ENCODE measurements around the gene TFEB.

The TFEB gene

GRCh38 chr6:41682056-41682477, 53.3 kb downstream of the TFEB start:
- no peak overlapping the region for H3K4me3 ChIP-seq (ENCODE audit: insufficient read depth, low read depth, low read length)
- peaks cover 13% of the 10 kb centered on the region for H3K27me3 ChIP-seq (ENCODE audit: control insufficient read depth, insufficient read depth, low read length, poor library complexity, severe bottlenecking)
- 9 to 12% methylated on average over 8 of the region's 9 CpGs for WGBS, 2 experiments
- peaks cover 22% of the 10 kb centered on the region for H3K4me1 ChIP-seq (ENCODE audit: control insufficient read depth, insufficient read depth, low read length)
- no peaks in the 10 kb centered on the region for H3K9me3 ChIP-seq (ENCODE audit: control insufficient read depth, low read length)
- H3K27ac ChIP-seq (ENCODE audit: insufficient read depth, low read depth, low read length, poor library complexity, severe bottlenecking), result no peak overlapping the region
- no peaks in the 10 kb centered on the region for H3K36me3 ChIP-seq (ENCODE audit: control insufficient read depth, insufficient read depth, low read length)

- Histone ChIP-seq H3K36me3 (ENCODE audit: control insufficient read depth, insufficient read depth, low read length) (no peaks in the 10 kb centered on the region), H3K27ac (ENCODE audit: insufficient read depth, low read depth, low read length, poor library complexity, severe bottlenecking) (no peak overlapping the region), H3K4me1 (ENCODE audit: control insufficient read depth, insufficient read depth, low read length) (peaks cover 26% of the 10 kb centered on the region), H3K9me3 (ENCODE audit: control insufficient read depth, low read length) (no peaks in the 10 kb centered on the region), H3K27me3 (ENCODE audit: control insufficient read depth, insufficient read depth, low read length, poor library complexity, severe bottlenecking) (peaks cover 15% of the 10 kb centered on the region), H3K4me3 (ENCODE audit: insufficient read depth, low read depth, low read length) (no peak overlapping the region)
- WGBS, 2 experiments, result 67 to 72% methylated on average over 11 of the region's 11 CpGs
Measured at GRCh38 chr6:41680182-41680965, 55.0 kb downstream of the TFEB start.

- Histone ChIP-seq H3K4me3 (ENCODE audit: insufficient read depth, low read depth, low read length) (no peak overlapping the region), H3K36me3 (ENCODE audit: control insufficient read depth, insufficient read depth, low read length) (no peaks in the 10 kb centered on the region), H3K27me3 (ENCODE audit: control insufficient read depth, insufficient read depth, low read length, poor library complexity, severe bottlenecking) (peaks cover 15% of the 10 kb centered on the region), H3K4me1 (ENCODE audit: control insufficient read depth, insufficient read depth, low read length) (peaks cover 26% of the 10 kb centered on the region), H3K9me3 (ENCODE audit: control insufficient read depth, low read length) (no peaks in the 10 kb centered on the region), H3K27ac (ENCODE audit: insufficient read depth, low read depth, low read length, poor library complexity, severe bottlenecking) (no peak overlapping the region)
- 89 to 94% methylated on average over 5 of the region's 9 CpGs for WGBS, 2 experiments
Measured at GRCh38 chr6:41679696-41680095, 55.7 kb downstream of the TFEB start.

- Histone ChIP-seq H3K9me3 (ENCODE audit: control insufficient read depth, low read length) (no peaks in the 10 kb centered on the region), H3K27ac (ENCODE audit: insufficient read depth, low read depth, low read length, poor library complexity, severe bottlenecking) (no peak overlapping the region), H3K27me3 (ENCODE audit: control insufficient read depth, insufficient read depth, low read length, poor library complexity, severe bottlenecking) (peaks cover 15% of the 10 kb centered on the region), H3K4me3 (ENCODE audit: insufficient read depth, low read depth, low read length) (no peak overlapping the region), H3K4me1 (ENCODE audit: control insufficient read depth, insufficient read depth, low read length) (peaks cover 20% of the 10 kb centered on the region), H3K36me3 (ENCODE audit: control insufficient read depth, insufficient read depth, low read length) (no peaks in the 10 kb centered on the region)
- whole genome bisulfite sequencing, 2 experiments, result 79 to 82% methylated on average over 8 of the region's 8 CpGs
Measured at GRCh38 chr6:41678511-41679084, 56.8 kb downstream of the TFEB start.

GRCh38 chr6:41677124-41677921, 58.1 kb downstream of the TFEB start:
- Histone ChIP-seq H3K36me3 (ENCODE audit: control insufficient read depth, insufficient read depth, low read length) (no peaks in the 10 kb centered on the region), H3K27me3 (ENCODE audit: control insufficient read depth, insufficient read depth, low read length, poor library complexity, severe bottlenecking) (peaks cover 5% of the 10 kb centered on the region), H3K4me3 (ENCODE audit: insufficient read depth, low read depth, low read length) (no peak overlapping the region), H3K27ac (ENCODE audit: insufficient read depth, low read depth, low read length, poor library complexity, severe bottlenecking) (no peak overlapping the region), H3K9me3 (ENCODE audit: control insufficient read depth, low read length) (no peaks in the 10 kb centered on the region), H3K4me1 (ENCODE audit: control insufficient read depth, insufficient read depth, low read length) (peaks cover 20% of the 10 kb centered on the region)
- WGBS, 2 experiments, result 47 to 48% methylated on average over 25 of the region's 25 CpGs

- H3K4me3 ChIP-seq (ENCODE audit: insufficient read depth, low read depth, low read length), result no peak overlapping the region
Measured at GRCh38 chr6:41676431-41676830, 59.0 kb downstream of the TFEB start.

GRCh38 chr6:41675992-41676391, 59.4 kb downstream of the TFEB start:
- Histone ChIP-seq H3K36me3 (ENCODE audit: control insufficient read depth, insufficient read depth, low read length) (no peaks in the 10 kb centered on the region), H3K27ac (ENCODE audit: insufficient read depth, low read depth, low read length, poor library complexity, severe bottlenecking) (no peak overlapping the region), H3K4me3 (ENCODE audit: insufficient read depth, low read depth, low read length) (no peak overlapping the region), H3K9me3 (ENCODE audit: control insufficient read depth, low read length) (no peaks in the 10 kb centered on the region), H3K4me1 (ENCODE audit: control insufficient read depth, insufficient read depth, low read length) (peaks cover 20% of the 10 kb centered on the region), H3K27me3 (ENCODE audit: control insufficient read depth, insufficient read depth, low read length, poor library complexity, severe bottlenecking) (peaks cover 5% of the 10 kb centered on the region)
- 92 to 94% methylated on average over 5 to 6 of the region's 6 CpGs for WGBS, 2 experiments

More at GRCh38 chr6:41676431-41676830, 59.0 kb downstream of the TFEB start:
- no peaks in the 10 kb centered on the region for H3K36me3 ChIP-seq (ENCODE audit: control insufficient read depth, insufficient read depth, low read length)
- no peaks in the 10 kb centered on the region for H3K9me3 ChIP-seq (ENCODE audit: control insufficient read depth, low read length)
- no peak overlapping the region for H3K27ac ChIP-seq (ENCODE audit: insufficient read depth, low read depth, low read length, poor library complexity, severe bottlenecking)
- peaks cover 5% of the 10 kb centered on the region for H3K27me3 ChIP-seq (ENCODE audit: control insufficient read depth, insufficient read depth, low read length, poor library complexity, severe bottlenecking)
- WGBS, 2 experiments, result 90% methylated on average over 5 of the region's 5 CpGs
- peaks cover 20% of the 10 kb centered on the region for H3K4me1 ChIP-seq (ENCODE audit: control insufficient read depth, insufficient read depth, low read length)

GRCh38 chr6:41675176-41675775, 60.1 kb downstream of the TFEB start:
- H3K36me3 ChIP-seq (ENCODE audit: control insufficient read depth, insufficient read depth, low read length), result no peaks in the 10 kb centered on the region
- WGBS, 2 experiments, result 88 to 91% methylated on average over 6 of the region's 6 CpGs
- no peak overlapping the region for H3K27ac ChIP-seq (ENCODE audit: insufficient read depth, low read depth, low read length, poor library complexity, severe bottlenecking)
- peaks cover 20% of the 10 kb centered on the region for H3K4me1 ChIP-seq (ENCODE audit: control insufficient read depth, insufficient read depth, low read length)
- no peaks in the 10 kb centered on the region for H3K9me3 ChIP-seq (ENCODE audit: control insufficient read depth, low read length)
- peaks cover 5% of the 10 kb centered on the region for H3K27me3 ChIP-seq (ENCODE audit: control insufficient read depth, insufficient read depth, low read length, poor library complexity, severe bottlenecking)
- H3K4me3 ChIP-seq (ENCODE audit: insufficient read depth, low read depth, low read length), result no peak overlapping the region

- no peaks in the 10 kb centered on the region for H3K9me3 ChIP-seq (ENCODE audit: control insufficient read depth, low read length)
- H3K4me1 ChIP-seq (ENCODE audit: control insufficient read depth, insufficient read depth, low read length), result peaks cover 20% of the 10 kb centered on the region
- no peak overlapping the region for H3K27ac ChIP-seq (ENCODE audit: insufficient read depth, low read depth, low read length, poor library complexity, severe bottlenecking)
- H3K36me3 ChIP-seq (ENCODE audit: control insufficient read depth, insufficient read depth, low read length), result no peaks in the 10 kb centered on the region
- 93% methylated on average over 5 of the region's 7 CpGs for WGBS, 2 experiments
- no peak overlapping the region for H3K4me3 ChIP-seq (ENCODE audit: insufficient read depth, low read depth, low read length)
- peaks cover 5% of the 10 kb centered on the region for H3K27me3 ChIP-seq (ENCODE audit: control insufficient read depth, insufficient read depth, low read length, poor library complexity, severe bottlenecking)
Measured at GRCh38 chr6:41674231-41675000, 61.0 kb downstream of the TFEB start.
